ENCODE results near the gene SLC26A11. TPM values are rescaled to one million over a fixed set of nuclear protein-coding genes. Genes with fewer than 3 reads are reported as not detected.

Gene SLC26A11
- total RNA-seq, 4 donors from 2014 or later: 11.3 to 13.8 (median 12.7) TPM

DNA sequence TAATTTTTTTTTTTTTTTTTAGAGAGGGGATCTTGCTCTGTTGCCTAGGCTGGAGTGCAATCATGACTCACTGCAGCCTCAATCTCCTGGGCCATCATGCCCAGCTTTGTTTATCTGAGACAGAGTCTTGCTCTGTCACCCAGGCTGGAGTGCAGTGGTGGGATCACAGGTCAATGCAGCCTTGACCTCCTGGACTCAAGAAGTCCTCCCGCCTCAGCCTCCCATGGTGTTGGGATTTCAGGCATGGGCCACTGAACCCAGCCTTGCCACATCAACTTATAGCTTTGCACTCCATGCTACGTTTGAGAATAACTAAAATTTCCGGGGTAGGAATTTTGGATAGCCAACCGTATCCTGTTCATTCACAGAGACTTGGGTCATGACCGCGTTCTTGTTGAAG is 71.0 kb downstream of the SLC26A11 start:
- Histone ChIP-seq H3K27ac (replicated peaks in 1 of 4) (no peak overlapping the region), H3K27me3 (no peaks in the 10 kb centered on the region), H3K4me1 (no peaks in the 10 kb centered on the region), H3K4me3 (no peak overlapping the region), H3K36me3 (peaks cover 87 to 95% (median 90%) of the 10 kb centered on the region in 4 donors), H3K9me3 (no peaks in the 10 kb centered on the region)
- 90% methylated on average over 6 of the region's 6 CpGs for WGBS
- no peak for DNase-seq (ENCODE audit: extremely low spot score)
- TF ChIP-seq EP300 (IDR thresholded peaks at IDR 0.05): no peak
- no peak for TF ChIP-seq POLR2AphosphoS5 (IDR thresholded peaks at IDR 0.05)
- TF ChIP-seq POLR2A (IDR thresholded peaks at IDR 0.05; ENCODE audit: low read depth): no peak
- TF ChIP-seq, protein P1, sequence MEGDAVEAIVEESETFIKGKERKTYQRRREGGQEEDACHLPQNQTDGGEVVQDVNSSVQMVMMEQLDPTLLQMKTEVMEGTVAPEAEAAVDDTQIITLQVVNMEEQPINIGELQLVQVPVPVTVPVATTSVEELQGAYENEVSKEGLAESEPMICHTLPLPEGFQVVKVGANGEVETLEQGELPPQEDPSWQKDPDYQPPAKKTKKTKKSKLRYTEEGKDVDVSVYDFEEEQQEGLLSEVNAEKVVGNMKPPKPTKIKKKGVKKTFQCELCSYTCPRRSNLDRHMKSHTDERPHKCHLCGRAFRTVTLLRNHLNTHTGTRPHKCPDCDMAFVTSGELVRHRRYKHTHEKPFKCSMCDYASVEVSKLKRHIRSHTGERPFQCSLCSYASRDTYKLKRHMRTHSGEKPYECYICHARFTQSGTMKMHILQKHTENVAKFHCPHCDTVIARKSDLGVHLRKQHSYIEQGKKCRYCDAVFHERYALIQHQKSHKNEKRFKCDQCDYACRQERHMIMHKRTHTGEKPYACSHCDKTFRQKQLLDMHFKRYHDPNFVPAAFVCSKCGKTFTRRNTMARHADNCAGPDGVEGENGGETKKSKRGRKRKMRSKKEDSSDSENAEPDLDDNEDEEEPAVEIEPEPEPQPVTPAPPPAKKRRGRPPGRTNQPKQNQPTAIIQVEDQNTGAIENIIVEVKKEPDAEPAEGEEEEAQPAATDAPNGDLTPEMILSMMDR (IDR thresholded peaks at IDR 0.05): no peak
- intact Hi-C loops (cut with DNase I): no loop called here

DNA sequence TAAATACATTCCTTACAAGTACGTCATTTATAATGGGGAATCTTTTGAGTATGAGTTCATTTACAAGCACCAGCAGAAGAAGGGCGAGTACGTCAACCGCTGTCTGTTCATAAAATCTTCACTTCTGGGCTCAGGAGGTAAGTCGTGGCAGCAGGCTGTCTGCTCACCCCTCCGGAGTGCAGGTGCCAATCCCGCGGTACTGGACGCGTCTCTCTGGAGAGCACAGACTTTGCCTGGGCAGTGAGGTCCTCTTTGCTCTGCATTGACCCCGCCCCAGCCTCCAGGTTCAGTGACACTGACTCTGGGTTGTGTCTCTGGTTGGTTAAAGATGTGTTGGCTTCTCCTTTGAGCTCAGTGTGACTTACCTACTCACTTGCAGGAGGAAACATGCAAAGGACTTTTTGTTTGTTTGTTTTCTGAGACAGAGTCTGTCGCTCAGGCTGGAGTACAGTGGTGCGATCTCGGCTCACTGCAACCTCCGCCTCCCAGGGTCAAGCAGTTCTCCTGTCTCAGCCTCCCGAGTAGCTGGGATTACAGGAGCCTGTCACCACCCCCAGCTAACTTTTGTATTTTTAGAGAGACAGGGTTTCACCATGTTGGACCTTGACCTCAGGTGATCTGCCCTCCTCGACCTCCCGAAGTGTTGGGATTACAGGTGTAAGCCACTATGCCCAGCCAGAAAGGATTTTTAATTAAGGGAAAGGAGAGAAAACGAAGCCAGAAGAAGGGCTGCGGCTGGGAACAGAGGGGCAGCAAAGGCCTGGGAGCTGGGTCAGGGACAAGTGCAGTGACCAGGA is 71.7 kb downstream of the SLC26A11 start:
- no peak for DNase-seq (ENCODE audit: extremely low spot score)
- Histone ChIP-seq H3K4me3 (no peak overlapping the region), H3K27me3 (no peaks in the 10 kb centered on the region), H3K4me1 (no peaks in the 10 kb centered on the region), H3K36me3 (peaks cover 90 to 96% (median 95%) of the 10 kb centered on the region in 4 donors), H3K9me3 (no peaks in the 10 kb centered on the region), H3K27ac (replicated peaks in 1 of 4) (no peak overlapping the region)
- intact Hi-C loops (cut with DNase I): no loop called here
- no peak for TF ChIP-seq EP300 (IDR thresholded peaks at IDR 0.05)
- TF ChIP-seq, protein P1 (IDR thresholded peaks at IDR 0.05): no peak
- no peak for TF ChIP-seq POLR2A (IDR thresholded peaks at IDR 0.05; ENCODE audit: low read depth)
- no peak for TF ChIP-seq POLR2AphosphoS5 (IDR thresholded peaks at IDR 0.05)
- WGBS: 90% methylated on average over 20 of the region's 20 CpGs

DNA sequence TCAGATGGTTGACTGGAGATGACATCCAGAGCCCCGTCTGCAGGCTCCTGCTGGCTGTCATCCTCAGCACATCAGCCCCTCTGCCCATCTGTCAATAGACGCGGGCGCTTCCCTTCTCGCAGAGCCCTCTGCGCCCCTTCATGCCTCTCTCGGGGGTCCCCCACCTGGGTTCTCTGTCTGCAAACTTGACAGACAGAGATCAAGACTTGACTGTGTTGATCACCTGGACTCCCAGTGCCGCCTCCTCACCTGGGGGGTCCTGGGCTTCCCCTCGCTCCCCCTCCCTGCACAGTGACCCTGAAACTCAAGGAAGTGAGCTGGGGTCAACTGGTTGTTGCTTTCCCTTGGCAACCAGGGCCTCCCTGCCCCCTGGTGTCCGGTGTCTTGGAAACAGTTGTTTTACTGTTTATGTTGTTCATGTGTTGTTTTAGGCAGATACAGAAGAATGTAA is 72.3 kb downstream of the SLC26A11 start:
- Histone ChIP-seq H3K27me3 (no peaks in the 10 kb centered on the region), H3K4me1 (no peaks in the 10 kb centered on the region), H3K9me3 (no peaks in the 10 kb centered on the region), H3K27ac (replicated peaks in 1 of 4) (no peak overlapping the region), H3K36me3 (peaks cover 97 to 100% (median 100%) of the 10 kb centered on the region in 4 donors), H3K4me3 (no peak overlapping the region)
- WGBS: 92% methylated on average over 9 of the region's 10 CpGs
- intact Hi-C loops (cut with DNase I): no loop called here
- TF ChIP-seq POLR2AphosphoS5 (IDR thresholded peaks at IDR 0.05) (no peak), EP300 (IDR thresholded peaks at IDR 0.05) (no peak), POLR2A (IDR thresholded peaks at IDR 0.05; ENCODE audit: low read depth) (no peak)
- TF ChIP-seq, protein P1 (IDR thresholded peaks at IDR 0.05): no peak
- DNase-seq (ENCODE audit: extremely low spot score): no peak

DNA sequence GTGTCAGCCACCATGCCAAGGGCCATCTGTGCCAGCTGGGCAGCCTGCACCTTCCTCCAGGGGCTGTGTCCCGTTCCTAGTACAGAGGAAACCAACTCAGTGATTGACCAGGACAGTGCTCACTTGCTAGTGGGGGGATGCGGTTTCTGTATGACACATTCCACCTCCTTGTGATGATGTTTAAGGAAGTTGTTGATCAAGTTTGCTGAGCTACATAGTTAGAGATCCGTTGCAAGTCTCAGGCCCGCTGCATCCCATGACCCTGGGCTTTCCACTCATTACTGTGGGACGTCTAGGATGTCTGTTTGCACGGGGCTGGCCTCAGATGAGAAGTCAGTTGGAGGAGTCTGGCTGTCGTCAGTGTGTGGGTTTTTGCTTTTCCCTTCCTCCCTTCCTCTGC is 74.0 kb downstream of the SLC26A11 start:
- intact Hi-C loops (cut with DNase I): no loop called here
- TF ChIP-seq, protein P1 (IDR thresholded peaks at IDR 0.05): no peak
- TF ChIP-seq EP300 (IDR thresholded peaks at IDR 0.05) (no peak), POLR2A (IDR thresholded peaks at IDR 0.05; ENCODE audit: low read depth) (no peak), POLR2AphosphoS5 (IDR thresholded peaks at IDR 0.05) (no peak)
- peaks cover 98 to 100% (median 99%) of the 10 kb centered on the region in 4 donors for H3K36me3 ChIP-seq
- H3K9me3 ChIP-seq: no peaks in the 10 kb centered on the region
- no peaks in the 10 kb centered on the region for H3K27me3 ChIP-seq
- H3K4me3 ChIP-seq: no peak overlapping the region
- WGBS: 66% methylated on average over 5 of the region's 7 CpGs
- no peaks in the 10 kb centered on the region for H3K4me1 ChIP-seq
- H3K27ac ChIP-seq (replicated peaks in 1 of 4): no peak overlapping the region
- DNase-seq (ENCODE audit: extremely low spot score): no peak

Data from esophagus muscularis mucosa (tissue), 4 donors.